Measurements from ENCODE around the gene PDE6G.

DNA sequence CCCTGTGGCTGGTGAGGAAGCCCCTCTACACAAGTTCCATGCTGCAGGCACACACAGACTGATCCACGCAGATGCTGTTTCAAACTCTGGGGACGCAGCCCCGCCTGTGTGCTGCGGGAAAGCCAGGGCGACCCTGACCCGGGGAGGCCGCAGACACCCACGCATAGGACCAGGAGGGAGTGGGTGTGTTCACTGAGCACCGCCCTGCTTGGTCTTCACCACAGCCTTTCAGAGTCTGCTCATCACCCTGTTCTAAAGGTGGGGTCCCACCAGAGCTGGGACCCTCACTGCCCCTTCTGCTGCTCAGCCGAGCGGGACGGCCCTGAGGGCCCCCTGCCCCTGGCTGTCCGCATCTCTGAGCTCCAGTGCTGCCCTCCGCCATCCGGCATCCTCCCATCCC is 11.8 kb downstream of the PDE6G start:
- TF ChIP-seq, protein P1, sequence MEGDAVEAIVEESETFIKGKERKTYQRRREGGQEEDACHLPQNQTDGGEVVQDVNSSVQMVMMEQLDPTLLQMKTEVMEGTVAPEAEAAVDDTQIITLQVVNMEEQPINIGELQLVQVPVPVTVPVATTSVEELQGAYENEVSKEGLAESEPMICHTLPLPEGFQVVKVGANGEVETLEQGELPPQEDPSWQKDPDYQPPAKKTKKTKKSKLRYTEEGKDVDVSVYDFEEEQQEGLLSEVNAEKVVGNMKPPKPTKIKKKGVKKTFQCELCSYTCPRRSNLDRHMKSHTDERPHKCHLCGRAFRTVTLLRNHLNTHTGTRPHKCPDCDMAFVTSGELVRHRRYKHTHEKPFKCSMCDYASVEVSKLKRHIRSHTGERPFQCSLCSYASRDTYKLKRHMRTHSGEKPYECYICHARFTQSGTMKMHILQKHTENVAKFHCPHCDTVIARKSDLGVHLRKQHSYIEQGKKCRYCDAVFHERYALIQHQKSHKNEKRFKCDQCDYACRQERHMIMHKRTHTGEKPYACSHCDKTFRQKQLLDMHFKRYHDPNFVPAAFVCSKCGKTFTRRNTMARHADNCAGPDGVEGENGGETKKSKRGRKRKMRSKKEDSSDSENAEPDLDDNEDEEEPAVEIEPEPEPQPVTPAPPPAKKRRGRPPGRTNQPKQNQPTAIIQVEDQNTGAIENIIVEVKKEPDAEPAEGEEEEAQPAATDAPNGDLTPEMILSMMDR (IDR thresholded peaks at IDR 0.05) = no peak
- no peak for TF ChIP-seq POLR2A (IDR thresholded peaks at IDR 0.05)

Measured in body of pancreas (tissue), 4 donors.